SKM-1 (cell line): ENCODE data around the gene RPRD1B.
A peak's percentile ranks its signal among the peaks of the same experiment; 100 is the strongest.

Experiments used
- DNase-seq: peaks from one replicate; lab custom pipeline; 2025; ENCODE audit not compliant: unreplicated experiment; lab: John Stamatoyannopoulos, UW

The RPRD1B gene, protein sequence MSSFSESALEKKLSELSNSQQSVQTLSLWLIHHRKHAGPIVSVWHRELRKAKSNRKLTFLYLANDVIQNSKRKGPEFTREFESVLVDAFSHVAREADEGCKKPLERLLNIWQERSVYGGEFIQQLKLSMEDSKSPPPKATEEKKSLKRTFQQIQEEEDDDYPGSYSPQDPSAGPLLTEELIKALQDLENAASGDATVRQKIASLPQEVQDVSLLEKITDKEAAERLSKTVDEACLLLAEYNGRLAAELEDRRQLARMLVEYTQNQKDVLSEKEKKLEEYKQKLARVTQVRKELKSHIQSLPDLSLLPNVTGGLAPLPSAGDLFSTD

DNA sequence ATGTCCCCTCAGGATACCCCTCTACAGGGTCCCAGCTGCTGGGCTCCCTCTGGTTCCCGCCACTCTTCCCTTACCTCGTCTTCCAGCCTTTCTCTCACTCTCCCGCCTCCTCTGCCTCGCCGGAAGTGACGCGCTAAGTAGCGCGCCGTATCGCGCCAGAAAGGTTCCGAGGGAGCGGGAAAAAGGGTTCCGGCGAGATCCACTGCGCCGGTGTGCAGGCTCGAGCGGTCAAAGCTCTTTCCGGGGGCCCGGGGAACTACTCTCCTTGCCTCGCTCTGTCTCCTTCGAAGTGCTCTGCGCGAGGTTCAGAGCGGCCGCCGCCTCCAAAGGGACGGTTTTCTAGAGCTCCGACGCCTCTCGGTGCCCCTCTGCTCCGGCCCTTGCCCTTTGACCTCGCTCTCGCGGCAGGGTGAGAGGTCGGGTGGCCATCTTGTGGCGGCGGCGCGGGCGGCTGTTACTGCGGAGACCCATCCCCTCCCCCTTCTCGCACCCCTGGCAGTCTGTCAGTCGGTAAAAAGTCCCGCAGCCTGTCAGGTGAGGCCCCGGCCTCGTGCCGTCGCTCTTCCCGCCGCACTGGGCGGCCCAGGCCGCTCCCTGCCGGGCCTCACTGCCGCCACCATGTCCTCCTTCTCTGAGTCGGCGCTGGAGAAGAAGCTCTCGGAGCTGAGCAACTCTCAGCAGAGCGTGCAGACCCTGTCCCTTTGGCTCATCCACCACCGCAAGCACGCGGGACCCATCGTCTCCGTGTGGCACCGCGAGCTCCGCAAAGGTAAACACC is at the start of gene RPRD1B, which contains the start of gene TTI1:
Gene RPRD1B, plus strand, starts transcription at position 417 of the 778 bp plus-strand sequence. Its CDS starts 202 bp downstream, at position 619.
Gene TTI1, minus strand, starts transcription at position 127 of the 778 bp plus-strand sequence. CDS start 19,640 bp downstream, outside the sequence.
- peak; percentile 89 for DNase-seq

DNA sequence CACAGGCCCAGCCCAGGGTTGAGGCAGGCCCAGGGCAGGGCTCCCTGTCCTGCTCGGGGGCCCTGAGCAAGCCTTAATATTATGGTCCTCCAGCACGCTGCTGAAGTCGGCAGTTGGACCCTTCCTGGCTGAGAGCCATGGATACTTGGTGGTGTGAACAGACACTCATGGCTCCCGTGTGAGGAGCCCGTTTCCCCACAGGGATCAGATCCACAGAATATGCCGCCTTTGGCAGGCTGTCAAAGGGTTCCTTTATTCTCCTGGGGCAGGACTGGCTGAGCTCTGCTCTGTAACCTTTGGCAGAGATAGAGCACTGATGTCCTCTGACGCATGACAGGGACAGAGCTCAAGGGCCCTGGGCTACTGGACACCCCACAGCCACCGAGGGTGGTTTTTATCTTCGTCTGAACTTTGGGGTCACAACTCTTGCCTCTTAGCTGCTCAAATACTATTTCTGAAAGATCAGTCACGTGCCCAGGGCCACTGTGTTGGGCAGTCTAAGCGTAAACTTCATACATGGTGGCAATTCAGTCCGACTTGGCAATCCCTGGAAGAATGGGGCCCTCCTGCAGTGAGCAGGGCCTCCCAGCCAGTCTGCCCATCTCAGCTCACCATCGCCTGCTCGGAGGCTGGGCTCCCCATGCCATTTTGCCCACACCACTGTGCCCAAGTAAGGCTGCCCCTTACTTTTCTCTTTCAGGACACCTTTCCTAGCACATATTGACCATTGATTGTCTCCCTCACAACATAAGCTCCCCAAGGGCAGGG is 49.3 kb upstream of the RPRD1B start:
- no peak for DNase-seq

DNA sequence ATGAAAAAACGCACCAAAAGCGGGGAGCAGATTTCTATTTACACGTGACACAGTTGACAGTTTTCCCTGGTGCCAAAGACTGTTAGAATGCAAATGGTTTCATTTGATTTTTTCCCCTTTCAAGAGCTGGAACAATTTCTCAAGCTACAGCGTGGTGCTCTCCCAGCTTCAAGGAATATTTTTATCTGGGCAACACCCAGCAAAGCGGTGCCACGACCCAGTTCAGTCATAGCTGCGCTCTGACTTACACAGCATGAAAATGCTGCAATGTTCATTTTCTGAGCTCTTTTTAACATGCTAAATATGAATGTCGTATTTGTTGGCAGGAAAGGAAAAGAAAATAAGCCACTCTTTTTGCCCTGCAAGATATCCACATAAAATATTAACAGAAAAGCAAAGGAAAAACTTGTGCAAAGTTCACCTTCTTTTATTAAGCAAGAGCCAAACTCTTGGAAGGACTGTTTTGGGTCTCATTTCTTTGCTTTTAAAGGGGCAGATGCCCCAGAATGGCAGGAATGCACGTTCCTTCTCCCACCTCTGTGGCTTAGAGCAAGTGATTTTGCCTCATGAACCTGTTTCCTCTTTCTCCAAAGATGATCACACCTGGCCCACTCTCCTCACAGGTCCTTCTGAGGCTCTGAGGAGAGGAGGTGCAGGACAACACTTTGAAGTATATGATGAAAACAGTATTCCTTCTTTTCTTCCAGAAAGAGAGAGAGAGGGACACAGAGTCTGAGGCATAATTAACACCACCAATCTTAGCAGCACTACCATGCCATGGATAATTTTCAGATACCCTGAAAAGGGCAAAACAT is 47.3 kb upstream of the RPRD1B start:
- DNase-seq, result no peak

DNA sequence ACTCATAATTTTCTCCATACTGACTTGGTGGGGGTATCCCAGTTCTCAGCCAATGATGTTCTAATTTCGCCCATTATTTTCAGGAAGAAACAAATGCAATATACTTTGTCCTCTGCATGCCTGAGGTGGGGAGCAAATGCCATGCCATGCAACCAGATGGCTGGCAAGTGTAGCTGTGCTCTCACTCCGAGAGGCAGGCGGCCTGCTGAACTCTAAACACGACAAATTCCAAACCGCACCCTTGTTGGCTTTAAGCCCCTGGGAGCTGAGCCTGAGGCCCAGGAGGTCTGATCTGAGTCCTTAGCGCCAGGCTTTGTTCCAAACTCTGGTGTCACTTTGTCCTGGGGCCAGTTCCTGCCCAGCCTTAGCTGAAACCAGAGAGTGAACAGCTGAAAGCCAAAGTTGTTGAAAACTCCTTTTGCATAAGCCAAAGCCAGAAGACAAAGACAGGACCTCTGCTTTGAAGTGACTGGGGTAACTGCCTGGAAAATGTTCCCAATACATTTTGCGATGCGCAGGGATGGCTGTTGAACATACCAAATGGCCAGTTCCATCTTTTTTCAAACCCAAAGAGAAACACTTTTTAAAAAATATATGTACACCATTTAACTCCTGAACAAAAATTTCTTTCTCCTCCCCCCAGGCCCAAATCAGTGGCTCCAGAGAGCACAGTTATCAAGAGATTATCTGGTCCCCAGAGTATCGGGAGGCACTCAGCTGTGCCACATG is 46.5 kb upstream of the RPRD1B start:
- DNase-seq, result no peak

DNA sequence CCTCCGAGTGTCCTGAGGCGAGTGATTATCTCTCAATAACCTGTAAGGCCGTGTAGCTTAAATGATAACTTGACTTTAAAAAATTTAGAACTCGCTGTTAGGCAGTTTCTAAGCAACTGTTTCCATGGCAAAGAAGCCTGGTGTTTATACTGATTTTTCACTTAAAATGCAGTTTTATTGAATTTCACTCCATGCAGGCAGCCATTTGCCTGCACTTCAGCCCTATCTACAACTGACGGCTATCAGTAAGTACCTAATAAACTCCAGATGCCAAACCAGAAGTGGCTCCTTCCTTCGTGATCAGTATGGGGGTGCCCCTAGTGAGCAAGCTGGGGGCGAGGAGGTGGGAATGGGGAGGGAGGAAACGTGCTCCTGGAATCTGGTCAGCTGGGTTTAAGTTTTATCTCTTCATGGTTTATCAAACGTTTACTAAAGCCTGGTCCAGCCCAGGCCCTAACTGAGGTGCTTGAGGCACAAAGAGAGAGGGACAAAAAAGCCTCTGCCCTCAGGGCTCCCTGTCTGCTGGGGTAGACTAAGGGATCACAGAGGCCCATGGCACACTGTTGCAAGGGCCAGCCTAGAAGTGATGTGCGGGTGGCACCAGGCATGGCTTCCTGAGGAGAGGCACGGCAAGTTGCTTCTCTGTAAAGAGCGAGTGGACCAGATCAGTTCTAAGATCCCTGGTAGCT is 45.8 kb upstream of the RPRD1B start:
- no peak for DNase-seq

DNA sequence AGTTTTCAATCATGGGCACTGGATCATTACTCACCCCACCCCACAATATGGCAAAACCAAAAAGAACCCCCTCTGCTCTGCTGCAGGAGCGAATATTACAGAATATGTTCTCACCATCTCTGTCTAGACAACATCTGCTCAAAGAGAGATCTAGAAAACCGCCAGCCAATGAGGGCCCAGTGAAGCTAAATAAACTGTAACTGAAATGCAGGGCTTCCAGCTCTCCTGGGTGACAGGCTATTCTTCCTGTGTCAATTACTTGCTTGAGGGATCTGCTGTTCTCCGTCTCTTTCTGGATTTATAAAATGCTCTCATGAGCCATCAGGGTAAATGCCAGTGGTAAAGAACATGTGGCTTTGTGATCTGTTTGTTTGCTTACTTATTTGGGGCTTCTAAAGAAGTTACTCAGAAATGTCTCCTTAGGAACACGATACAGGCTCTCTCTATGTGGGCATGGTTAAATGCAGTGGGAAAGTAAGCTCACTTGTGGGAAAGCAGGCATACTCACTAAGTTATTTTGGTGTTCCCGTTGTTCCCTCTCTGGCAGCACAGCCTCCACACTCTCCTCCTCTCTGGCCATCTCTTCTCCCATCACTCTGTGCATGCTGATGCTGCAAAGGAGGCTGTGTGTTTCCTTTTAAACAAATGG is 45.1 kb upstream of the RPRD1B start:
- no peak for DNase-seq

DNA sequence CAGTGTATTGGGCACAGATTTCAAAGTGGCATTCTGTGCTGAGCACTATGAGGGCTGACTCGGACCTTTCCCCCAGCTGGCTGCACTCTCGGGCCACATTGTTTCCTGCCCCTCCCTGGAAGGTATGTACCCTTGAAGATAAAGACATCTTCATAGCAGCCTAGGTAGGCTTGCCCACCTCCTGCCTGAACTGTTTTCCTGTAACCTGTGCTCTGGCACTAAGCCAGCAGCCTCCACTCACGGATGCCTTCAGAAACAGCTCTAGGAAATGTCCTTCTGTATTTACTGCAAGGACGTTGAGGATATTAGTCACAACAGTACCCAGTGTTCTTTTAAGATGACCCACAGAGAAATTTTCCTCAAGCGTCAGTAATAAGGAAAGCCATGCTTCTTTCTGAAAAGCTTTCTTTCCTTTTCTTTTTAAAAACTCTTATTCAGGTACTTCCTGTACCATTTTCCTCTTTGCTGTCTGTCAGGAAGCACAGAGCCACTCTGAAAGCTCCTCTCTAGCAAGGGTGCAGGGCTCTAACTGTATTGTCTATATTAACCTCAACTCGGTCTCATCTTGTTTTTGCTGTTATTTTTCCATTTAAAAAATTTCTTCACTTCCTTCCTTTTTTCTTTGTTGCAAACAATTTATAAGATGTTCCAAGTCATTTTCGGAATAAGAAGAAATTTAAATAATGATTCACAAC is 43.8 kb upstream of the RPRD1B start:
- no peak for DNase-seq

DNA sequence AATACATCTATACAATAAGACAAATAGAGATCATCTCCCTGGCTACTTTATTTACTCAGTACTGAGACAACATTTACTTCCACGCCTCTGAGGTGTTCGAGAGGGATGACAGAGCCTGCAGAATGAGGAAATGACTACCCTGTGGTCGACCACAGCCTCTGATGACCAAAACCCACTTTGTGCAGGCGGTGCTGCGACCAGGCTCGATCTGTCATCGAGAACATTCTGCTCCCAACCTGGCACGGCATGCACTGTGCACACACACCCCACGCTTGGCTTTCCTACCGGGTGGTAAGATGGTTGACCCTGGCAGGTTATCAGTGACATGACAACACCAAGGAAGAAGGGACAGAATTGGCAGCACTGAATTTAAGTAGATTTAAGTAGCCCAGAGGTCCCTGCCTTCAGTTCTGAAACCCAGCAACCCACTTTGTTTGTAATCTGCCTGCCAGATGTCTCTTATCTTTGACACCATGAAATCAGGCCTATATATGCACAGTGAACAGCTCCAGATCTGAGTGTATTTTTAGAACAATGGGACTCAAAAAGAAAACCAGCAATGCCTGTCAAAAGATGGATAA is 42.9 kb upstream of the RPRD1B start:
- DNase-seq, result peak; percentile 86

DNA sequence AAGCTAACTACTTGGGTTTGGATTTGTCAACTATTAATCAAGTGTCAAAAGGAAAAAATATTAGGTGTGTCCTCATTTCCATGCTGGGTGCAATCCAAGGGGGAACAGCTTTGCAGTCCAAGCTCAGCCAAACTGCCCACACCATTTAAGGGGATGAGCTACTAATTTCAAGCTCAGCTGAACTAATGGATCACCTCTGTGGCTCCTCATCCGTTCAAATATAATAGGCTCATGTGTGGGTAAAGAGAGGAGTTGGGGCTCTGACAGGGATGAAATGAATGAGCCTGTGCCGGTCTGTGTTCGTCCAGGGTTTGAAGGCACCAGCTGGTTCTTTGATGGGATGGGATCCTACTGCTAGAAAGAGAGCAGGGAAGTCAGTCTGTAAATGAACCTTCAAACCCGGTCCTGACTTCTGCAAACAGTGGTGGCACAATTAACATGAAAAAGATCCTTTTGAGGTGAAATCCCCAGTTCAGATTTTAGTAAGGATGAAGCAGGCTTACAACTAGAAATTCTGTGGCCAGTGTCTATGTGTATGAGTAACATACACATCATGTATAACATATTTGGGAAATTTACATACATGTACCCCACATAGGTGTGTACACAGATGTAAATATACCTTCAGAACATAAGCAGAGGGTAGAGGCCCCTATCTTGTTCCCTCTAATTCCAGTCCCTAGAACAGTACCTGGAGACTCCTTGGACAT is 42.2 kb upstream of the RPRD1B start:
- DNase-seq, result no peak

DNA sequence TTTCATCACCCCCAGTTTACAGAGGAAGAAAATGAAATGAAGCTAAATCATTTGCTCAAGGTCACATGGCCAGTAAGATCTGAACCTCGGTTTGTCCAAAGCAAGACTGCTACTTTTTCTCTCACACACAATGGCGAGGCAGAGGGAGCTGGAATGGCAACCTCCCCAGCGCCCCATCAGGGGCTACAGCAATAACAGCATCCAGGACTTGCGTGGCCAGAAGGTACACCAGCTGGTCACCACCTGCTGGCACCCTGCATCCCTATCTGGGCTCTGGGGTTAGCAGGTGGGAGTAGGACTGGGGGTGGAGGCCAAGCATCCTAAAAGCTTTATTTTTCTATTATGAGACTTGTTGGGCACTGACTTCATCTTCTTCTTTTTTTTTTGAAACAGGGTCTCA is 41.6 kb upstream of the RPRD1B start:
- DNase-seq, result no peak

DNA sequence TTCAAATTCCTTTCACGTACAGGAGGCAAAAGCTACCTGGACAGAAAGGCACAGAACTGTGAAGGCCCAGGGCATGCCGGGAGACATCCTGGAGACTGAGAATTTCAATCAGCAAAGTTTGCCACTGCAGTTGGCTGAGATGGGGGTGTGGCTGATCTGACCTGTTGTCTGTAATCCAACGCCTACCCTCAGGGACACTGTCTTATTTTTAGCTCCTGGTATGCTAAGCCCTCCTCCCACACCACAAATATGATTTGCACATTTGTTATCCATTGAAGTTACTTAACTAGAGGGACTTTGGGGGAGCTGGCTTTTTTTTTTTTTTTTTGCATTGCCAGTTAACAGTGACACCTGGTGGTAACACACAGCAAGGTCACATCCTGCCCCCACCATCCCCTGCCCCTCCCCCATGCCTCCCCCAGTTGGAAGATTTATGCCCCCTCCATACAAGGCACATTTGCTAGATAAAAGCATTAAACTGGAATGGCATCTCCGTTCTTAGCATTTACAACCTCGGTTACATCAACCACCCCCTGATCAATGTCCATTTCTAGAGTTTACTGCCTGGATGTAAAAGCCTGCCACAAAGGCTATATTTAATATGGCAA is 40.6 kb upstream of the RPRD1B start:
- DNase-seq, result no peak

DNA sequence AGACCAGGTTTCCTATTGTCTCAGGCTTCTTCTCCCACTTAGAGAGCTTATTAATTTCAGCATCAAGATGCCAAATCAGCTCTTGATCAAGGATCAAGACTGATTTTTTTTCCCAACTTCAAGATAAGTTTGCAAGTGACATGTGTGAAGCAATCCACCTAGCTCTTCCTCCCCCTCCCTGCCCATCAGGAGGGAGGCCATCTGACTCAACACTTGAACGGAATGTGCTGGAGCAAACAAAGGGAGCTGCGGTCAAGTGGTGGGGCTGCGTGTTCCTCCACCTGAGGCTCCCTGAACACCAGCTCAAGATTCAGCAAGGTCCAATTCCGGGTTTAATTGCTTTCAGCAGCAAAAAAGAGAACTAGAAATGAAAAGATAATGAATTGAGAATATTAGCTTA is 39.0 kb upstream of the RPRD1B start:
- no peak for DNase-seq

DNA sequence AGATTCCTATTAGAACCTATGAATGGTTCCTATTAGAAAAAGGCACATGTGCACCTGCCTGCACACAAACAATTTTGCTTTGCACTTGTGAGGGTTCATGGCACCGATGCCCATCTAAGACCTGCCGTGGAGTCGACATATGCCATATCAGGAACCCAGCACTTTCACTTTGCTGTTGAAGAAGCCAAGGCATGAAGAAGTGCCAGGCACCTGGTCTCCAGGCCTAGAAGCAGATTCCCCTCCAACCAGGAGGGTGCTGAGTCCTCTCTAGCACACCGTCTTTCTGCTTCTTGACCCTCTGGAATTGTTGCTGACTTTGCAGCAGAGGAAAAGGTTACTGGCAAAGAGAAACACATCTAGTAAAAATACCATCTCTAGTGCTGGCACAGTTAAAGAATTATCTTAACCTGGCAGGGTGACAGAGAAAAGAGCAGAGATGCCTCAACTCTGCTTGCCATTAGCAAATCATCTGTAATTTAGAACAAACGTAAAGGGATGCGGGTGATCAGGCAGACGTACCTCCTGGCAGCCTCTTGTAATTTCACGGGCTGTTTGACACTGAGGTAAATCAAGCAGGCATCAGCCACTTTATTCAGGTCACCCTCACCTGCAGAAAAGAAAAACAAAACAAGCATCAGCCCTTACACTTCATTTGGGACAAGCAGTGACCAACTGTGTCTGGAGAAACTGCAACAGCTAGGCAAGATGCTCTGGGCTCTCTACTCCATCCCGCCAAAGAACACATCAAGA is 37.5 kb upstream of the RPRD1B start:
- no peak for DNase-seq

DNA sequence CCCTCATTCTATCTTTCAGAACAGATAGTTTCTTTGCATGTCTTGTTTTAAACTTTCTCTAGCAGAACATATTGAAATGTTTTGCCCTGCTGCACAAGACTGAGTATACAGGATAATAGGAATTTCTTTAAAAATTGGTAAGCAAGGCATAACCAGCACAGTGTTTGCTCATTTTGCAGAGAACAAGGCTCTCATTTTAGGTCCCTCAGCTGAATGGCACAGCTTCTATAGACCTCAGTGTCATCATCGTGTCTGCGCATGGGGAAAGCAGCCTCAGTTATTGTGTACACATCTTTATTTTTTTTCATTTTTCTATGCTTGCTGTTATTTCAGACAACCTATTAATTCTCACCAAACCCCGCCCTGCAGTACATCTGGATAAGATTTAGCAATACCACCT is 36.0 kb upstream of the RPRD1B start:
- DNase-seq, result no peak

DNA sequence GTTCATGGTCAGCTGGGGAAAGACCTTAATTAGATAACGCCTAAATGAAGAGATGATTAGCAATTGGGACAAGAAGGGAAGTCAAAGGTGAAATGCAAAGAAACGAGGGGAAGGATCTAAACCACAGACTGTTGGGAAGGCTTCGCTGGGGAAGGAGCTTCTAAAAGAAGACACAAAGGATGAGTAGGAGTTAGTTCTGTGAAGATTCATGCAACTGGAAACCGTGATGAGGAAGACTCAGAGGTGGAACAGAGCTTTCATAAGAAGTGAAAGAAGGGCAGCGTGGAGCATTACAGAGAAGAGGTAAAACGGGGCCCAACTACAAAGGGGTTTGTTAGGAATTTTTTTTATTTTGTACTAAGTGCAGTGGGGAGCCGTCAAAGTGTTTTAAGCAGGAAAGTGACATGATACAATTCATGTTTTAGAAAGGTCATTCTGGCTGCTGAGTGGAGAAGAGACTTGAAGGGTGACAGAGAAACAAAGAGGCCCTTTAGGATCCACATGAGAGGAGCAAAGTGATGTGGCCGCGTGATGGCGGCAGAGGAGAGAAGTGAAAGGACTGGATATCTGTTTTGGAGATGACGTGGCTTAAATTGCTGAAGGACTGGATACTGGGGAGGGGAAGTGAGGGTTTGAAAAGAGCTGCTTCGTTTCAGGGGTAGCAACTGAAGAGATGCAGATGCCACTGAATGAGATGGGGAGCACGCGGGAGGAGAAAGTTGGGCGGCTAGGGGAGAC is 33.9 kb upstream of the RPRD1B start:
- no peak for DNase-seq

DNA sequence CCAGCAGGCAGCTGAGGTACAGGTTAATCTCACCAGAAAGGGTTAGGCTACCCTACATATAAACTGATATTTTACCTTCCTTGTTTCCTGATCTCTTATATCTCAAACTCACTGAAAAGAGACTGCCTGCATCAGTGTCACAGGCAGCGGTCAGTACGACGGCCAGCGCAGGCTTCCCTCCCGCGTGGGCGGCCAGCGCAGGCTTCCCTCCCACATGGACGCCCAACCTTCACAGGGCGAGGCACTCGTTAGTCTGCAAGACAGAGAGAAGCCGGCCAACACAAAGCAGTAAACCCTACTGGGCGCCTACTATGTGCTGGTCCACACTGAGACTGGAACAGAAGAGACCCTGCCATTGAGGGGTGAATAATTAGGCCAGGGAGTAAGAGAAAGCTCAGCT is 33.3 kb upstream of the RPRD1B start:
- no peak for DNase-seq
